B cell (primary cell): ENCODE measurements around the gene NSUN6. TPM values are rescaled to one million over a fixed set of nuclear protein-coding genes. Genes with fewer than 3 reads are reported as not detected.

Source experiments
- ATAC-seq: fragments of 200-7000 bp; cut with Tn5 transposase; one replicate; pipeline ENCODE4 v1.10.0; 2021; ENCODE audit warnings: low read depth, mild to moderate bottlenecking, moderate number of reproducible peaks, moderate library complexity
- CTCF ChIA-PET: fragments of 350-600 bp; sonication (Branson Sonifier 250); formaldehyde crosslinking; loops from one replicate; lab custom pipeline; 2021; ENCODE audit warnings: antibody characterized with exemption, inconsistent platforms; lab: Charles Lee
- POLR2A ChIA-PET: fragments of 350-600 bp; sonication (Branson Sonifier 250); formaldehyde crosslinking; loops from one replicate; lab custom pipeline; 2021; ENCODE audit warnings: antibody characterized with exemption; lab: Charles Lee
- DNase-seq: peaks from one replicate; pipeline ENCODE4 v3.0.0; 2013
- H2AFZ ChIP-seq: 2 replicates; pipeline ENCODE4 v1.6.1; 2012; ENCODE audit warnings: mild to moderate bottlenecking, low read depth, low read length; ENCODE audit not compliant: insufficient read depth, poor library complexity, severe bottlenecking
- H3K27ac ChIP-seq, 2 donors: 1 replicate in 1 of 2; 2 replicates in 1 of 2; pipeline ENCODE4 v1.5.1; 2012 to 2013; ENCODE audit warnings: low read length in 2 of 2, mild to moderate bottlenecking in 2 of 2, moderate library complexity in 1 of 2
- H3K27me3 ChIP-seq, 4 experiments: fragments of 200-600 bp in 1 of 4; sonication (generic) in 1 of 4; replicated peaks in 1 of 4; 1 replicate in 2 of 4; 2 replicates in 2 of 4; pipeline versions ENCODE4 v1.6.1 to v1.7.0; 2013 to 2016; ENCODE audit warnings: low read length in 3 of 4, mild to moderate bottlenecking in 2 of 4, mixed read lengths in 1 of 4, moderate library complexity in 1 of 4; ENCODE audit not compliant: insufficient read depth in 4 of 4, control insufficient read depth in 3 of 4; ENCODE audit errors: control extremely low read depth in 1 of 4
- H3K36me3 ChIP-seq, 2 experiments: replicated peaks in 1 of 2; 1 replicate in 1 of 2; 2 replicates in 1 of 2; pipeline versions ENCODE4 v1.6.1 to v1.7.1; 2013; ENCODE audit warnings: low read length in 1 of 2; ENCODE audit not compliant: insufficient read depth in 2 of 2, control insufficient read depth in 1 of 2; ENCODE audit errors: control extremely low read depth in 1 of 2, extremely low read depth in 1 of 2
- H3K4me1 ChIP-seq, 2 donors: fragments of 200-600 bp in 1 of 2; sonication (generic) in 1 of 2; 1 replicate in 1 of 2; 2 replicates in 1 of 2; pipeline versions ENCODE4 v1.5.1 to v1.6.1; 2013 to 2017; ENCODE audit warnings: low read length in 2 of 2; ENCODE audit not compliant: control insufficient read depth in 2 of 2, insufficient read depth in 2 of 2
- H3K4me2 ChIP-seq: replicated peaks from 2 replicates; pipeline ENCODE3; 2012; ENCODE audit warnings: mild to moderate bottlenecking, low read depth, low read length; ENCODE audit not compliant: poor library complexity, severe bottlenecking
- H3K4me3 ChIP-seq, 5 experiments: fragments of 200-600 bp in 1 of 5; sonication (generic) in 1 of 5; 1 replicate in 3 of 5; 2 replicates in 2 of 5; pipeline versions ENCODE4 v1.5.1 to v1.7.0; 2011 to 2016; ENCODE audit warnings: low read length in 4 of 5, mild to moderate bottlenecking in 4 of 5, low read depth in 2 of 5, control low read depth in 1 of 5, moderate library complexity in 1 of 5; ENCODE audit not compliant: insufficient read depth in 1 of 5; ENCODE audit errors: control extremely low read depth in 1 of 5, extremely low read depth in 1 of 5
- H3K79me2 ChIP-seq: fragments of 200-600 bp; sonication (generic); one replicate; pipeline ENCODE4 v1.6.0; 2016; ENCODE audit warnings: low read length; ENCODE audit not compliant: control insufficient read depth, insufficient read depth
- H3K9ac ChIP-seq: fragments of 200-600 bp; sonication (generic); 2 replicates; pipeline ENCODE4 v1.6.1; 2017; ENCODE audit warnings: mild to moderate bottlenecking, low read length, moderate library complexity
- H3K9me3 ChIP-seq, 3 donors: one replicate each; pipeline versions ENCODE4 v1.6.1 to v1.7.1; 2013; ENCODE audit warnings: low read length in 2 of 3; ENCODE audit not compliant: control insufficient read depth in 2 of 3, insufficient read depth in 1 of 3; ENCODE audit errors: control extremely low read depth in 1 of 3
- H4K20me1 ChIP-seq: 2 replicates; pipeline ENCODE4 v1.6.0; 2012; ENCODE audit warnings: mild to moderate bottlenecking, low read length; ENCODE audit not compliant: insufficient read depth, control insufficient read depth, poor library complexity, severe bottlenecking
- H3K27ac Mint-ChIP-seq: one replicate; pipeline ENCODE4 v1.8.0; 2021; ENCODE audit warnings: mixed read lengths
- H3K27me3 Mint-ChIP-seq: one replicate; pipeline ENCODE4 v1.8.0; 2021; ENCODE audit warnings: mixed read lengths
- H3K4me1 Mint-ChIP-seq: one replicate; pipeline ENCODE4 v1.8.0; 2021; ENCODE audit warnings: mixed read lengths
- H3K4me3 Mint-ChIP-seq: one replicate; pipeline ENCODE4 v1.8.0; 2021; ENCODE audit warnings: mixed read lengths
- H3K9me3 Mint-ChIP-seq: one replicate; pipeline ENCODE4 v1.8.0; 2022; ENCODE audit warnings: mixed read lengths; ENCODE audit not compliant: insufficient read depth
- EZH2 ChIP-seq: IDR thresholded peaks from 2 replicates; pipeline ENCODE4 v1.6.1; 2012; ENCODE audit warnings: borderline replicate concordance, low read depth, mild to moderate bottlenecking, moderate library complexity, low read length; ENCODE audit not compliant: insufficient read depth, poor library complexity, severe bottlenecking
- WGBS: methylation state at CpG from one replicate; pipeline ENCODE4 v1.1.5; 2013; ENCODE audit warnings: missing lambda C conversion rate; ENCODE audit not compliant: insufficient coverage; 5-methylcytosine and 5-hydroxymethylcytosine counted together
- intact Hi-C: fragments of 100-400 bp; cut with micrococcal nuclease; formaldehyde crosslinking; loops from one replicate; pipeline ENCODE4 v1.10.0; 2022
- polyA plus RNA-seq: library from polyadenylated mRNA; depleted of rRNA; stranded (reverse); fragments of >200 nt; gene quantifications from 2 replicates; pipeline ENCODE4 v1.2.3, GENCODE V29; 2012
- total RNA-seq, 2 donors: library from RNA; stranded (reverse); fragments of 120-200 nt in 1 of 2; gene quantifications; 1 replicate in 1 of 2; 2 replicates in 1 of 2; pipeline versions ENCODE4 v1.2.3 to v1.2.4, GENCODE V29; 2013 to 2022
- TF ChIP-seq, protein P1 (sequence below): fragments of 200-600 bp; IDR thresholded peaks from one replicate; pipeline ENCODE4 v1.8.0; 2022; ENCODE audit warnings: antibody characterized with exemption, mild to moderate bottlenecking

NSUN6 gene
- total and polyA plus RNA-seq, 2 donors (not counting 1 experiment from before 2014, with no cell fraction given) = 13.4 to 27.9 TPM

DNA sequence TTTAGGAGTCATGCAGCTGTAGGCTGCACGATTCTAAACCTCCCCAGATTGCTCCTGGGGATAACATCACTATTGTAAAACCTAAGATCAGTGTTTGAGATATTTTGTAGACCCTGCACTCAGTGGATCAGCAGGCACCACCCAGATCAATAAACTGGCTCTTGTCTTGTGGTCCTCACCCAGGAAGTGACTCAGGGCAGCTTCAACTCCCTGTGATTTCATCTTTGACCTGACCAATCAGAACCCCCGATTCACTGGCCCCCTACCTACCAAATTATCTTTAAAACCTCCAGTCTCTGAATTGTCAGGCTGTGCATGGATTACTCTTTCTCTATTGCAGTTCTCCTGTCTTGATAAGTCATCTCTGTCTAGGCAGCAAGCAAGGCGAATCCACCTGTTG, 33.6 kb upstream of the NSUN6 start:
- no peaks in the 10 kb centered on the region for H3K4me1 Mint-ChIP-seq
- intact Hi-C loops = no loop called here
- H3K27ac ChIP-seq = no peak overlapping the region
- TF ChIP-seq EZH2 = no peak
- TF ChIP-seq, protein P1, sequence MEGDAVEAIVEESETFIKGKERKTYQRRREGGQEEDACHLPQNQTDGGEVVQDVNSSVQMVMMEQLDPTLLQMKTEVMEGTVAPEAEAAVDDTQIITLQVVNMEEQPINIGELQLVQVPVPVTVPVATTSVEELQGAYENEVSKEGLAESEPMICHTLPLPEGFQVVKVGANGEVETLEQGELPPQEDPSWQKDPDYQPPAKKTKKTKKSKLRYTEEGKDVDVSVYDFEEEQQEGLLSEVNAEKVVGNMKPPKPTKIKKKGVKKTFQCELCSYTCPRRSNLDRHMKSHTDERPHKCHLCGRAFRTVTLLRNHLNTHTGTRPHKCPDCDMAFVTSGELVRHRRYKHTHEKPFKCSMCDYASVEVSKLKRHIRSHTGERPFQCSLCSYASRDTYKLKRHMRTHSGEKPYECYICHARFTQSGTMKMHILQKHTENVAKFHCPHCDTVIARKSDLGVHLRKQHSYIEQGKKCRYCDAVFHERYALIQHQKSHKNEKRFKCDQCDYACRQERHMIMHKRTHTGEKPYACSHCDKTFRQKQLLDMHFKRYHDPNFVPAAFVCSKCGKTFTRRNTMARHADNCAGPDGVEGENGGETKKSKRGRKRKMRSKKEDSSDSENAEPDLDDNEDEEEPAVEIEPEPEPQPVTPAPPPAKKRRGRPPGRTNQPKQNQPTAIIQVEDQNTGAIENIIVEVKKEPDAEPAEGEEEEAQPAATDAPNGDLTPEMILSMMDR = no peak
- ChIA-PET POLR2A (no interaction called here), CTCF (no interaction called here)
- H3K4me1 ChIP-seq = no peaks in the 10 kb centered on the region
- no peaks in the 10 kb centered on the region for H3K9me3 Mint-ChIP-seq
- H3K9ac ChIP-seq = no peak overlapping the region
- no peaks in the 10 kb centered on the region for H4K20me1 ChIP-seq
- H2AFZ ChIP-seq = no peak overlapping the region
- H3K4me3 Mint-ChIP-seq = no peak overlapping the region
- H3K4me2 ChIP-seq = no peak overlapping the region
- H3K36me3 ChIP-seq = peaks cover 0 to 7% of the 10 kb centered on the region in 2 experiments
- no peaks in the 10 kb centered on the region for H3K27me3 ChIP-seq
- peaks cover 3% of the 10 kb centered on the region for H3K27me3 Mint-ChIP-seq
- no peaks in the 10 kb centered on the region for H3K79me2 ChIP-seq
- WGBS = 88% methylated on average over 1 of the region's 3 CpGs
- no peak overlapping the region for H3K4me3 ChIP-seq
- H3K9me3 ChIP-seq = no peaks in the 10 kb centered on the region
- H3K27ac Mint-ChIP-seq = no peak overlapping the region
- ATAC-seq (no peak), DNase-seq (no peak)

DNA sequence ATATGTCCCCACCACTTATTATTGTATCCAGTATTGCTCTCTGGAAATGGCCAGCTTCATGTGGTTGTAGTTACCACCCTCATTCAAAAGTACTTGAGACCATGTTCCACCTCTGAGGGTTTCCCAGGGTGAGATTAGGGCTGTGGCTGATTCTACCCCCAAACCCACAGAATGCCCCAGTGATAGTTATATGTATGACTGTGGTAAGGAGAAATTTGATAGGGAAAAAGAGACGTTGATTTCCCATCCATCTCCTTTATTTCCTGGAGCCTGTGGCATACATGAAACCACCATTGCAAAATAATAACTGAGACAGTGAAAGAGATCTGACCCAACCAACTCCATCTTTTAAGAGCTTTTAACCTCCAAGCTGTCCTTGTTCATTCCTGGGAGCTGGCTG, 33.0 kb upstream of the NSUN6 start:
- Mint-ChIP-seq H3K27ac (no peak overlapping the region), H3K4me1 (no peaks in the 10 kb centered on the region), H3K27me3 (peaks cover 3% of the 10 kb centered on the region), H3K9me3 (no peaks in the 10 kb centered on the region), H3K4me3 (no peak overlapping the region)
- Histone ChIP-seq H3K27ac (no peak overlapping the region), H3K27me3 (no peaks in the 10 kb centered on the region), H2AFZ (no peak overlapping the region), H3K79me2 (no peaks in the 10 kb centered on the region), H3K4me3 (no peak overlapping the region), H3K36me3 (peaks cover 0 to 7% of the 10 kb centered on the region in 2 experiments), H3K9me3 (no peaks in the 10 kb centered on the region), H3K4me1 (no peaks in the 10 kb centered on the region), H3K4me2 (no peak overlapping the region), H3K9ac (no peak overlapping the region), H4K20me1 (no peaks in the 10 kb centered on the region)
- no peak for ATAC-seq
- ChIA-PET CTCF (no interaction called here), POLR2A (no interaction called here)
- DNase-seq = no peak
- intact Hi-C loops = no loop called here
- WGBS = no CpG with 5 or more reads among the region's 1 CpG
- TF ChIP-seq, protein P1 = no peak
